Activated naive CD4-positive, alpha-beta T cell treated with anti-CD3 and anti-CD28 coated beads for 36 hours (primary cell): ENCODE measurements around the gene THRB. TPM values are rescaled to one million over a fixed set of nuclear protein-coding genes. Genes with fewer than 3 reads are reported as not detected.

ENCODE experiments used
- microRNA-seq: library from miRNA; unstranded; fragments of <30 nt; microRNA quantifications from one replicate; pipeline ENCODE4 v1.2.0, GENCODE V29; 2022; ENCODE audit warnings: borderline microRNAs expressed, borderline replicate concordance
- total RNA-seq, 2 experiments: library from RNA; stranded (reverse); gene quantifications; one replicate each; pipeline ENCODE4 v1.2.3, GENCODE V29; 2021

THRB gene
- total RNA-seq, 2 experiments from 2014 or later: not detected

Small RNA genes within 50 kb of the gene (microRNA-seq; reads per million reads assigned to microRNA genes)
- gene MIR4792: not detected
